Mesothelial cell of epicardium (in vitro differentiated cells): ENCODE measurements around the gene NR0B2. TPM values are rescaled to one million over a fixed set of nuclear protein-coding genes. Genes with fewer than 3 reads are reported as not detected.
A peak's percentile ranks its signal among the peaks of the same experiment; 100 is the strongest.
"Not testable (repeated sequence)": the region's sequence is repeated elsewhere in the genome, so short reads cannot be mapped to it uniquely, and the experiment has no call there.

Experiments
- DNase-seq, 2 experiments: peaks; one replicate each; pipeline ENCODE4 v3.0.0; 2021; ENCODE audit warnings: low spot score in 2 of 2; ENCODE audit not compliant: unreplicated experiment in 2 of 2
- H3K27ac Mint-ChIP-seq: 2 replicates; pipeline ENCODE4 v1.8.0; 2021; ENCODE audit warnings: mixed read lengths
- H3K27me3 Mint-ChIP-seq: 2 replicates; pipeline ENCODE4 v1.8.0; 2021; ENCODE audit warnings: low read depth, mixed read lengths
- H3K36me3 Mint-ChIP-seq: 2 replicates; pipeline ENCODE4 v1.8.0; 2021; ENCODE audit warnings: mixed read lengths
- H3K4me1 Mint-ChIP-seq: 2 replicates; pipeline ENCODE4 v1.8.0; 2021; ENCODE audit warnings: mixed read lengths
- H3K4me3 Mint-ChIP-seq: 2 replicates; pipeline ENCODE4 v1.8.0; 2021; ENCODE audit warnings: mild to moderate bottlenecking, moderate library complexity, mixed read lengths
- H3K9me3 Mint-ChIP-seq: 2 replicates; pipeline ENCODE4 v1.8.0; 2021; ENCODE audit warnings: mixed read lengths
- CTCF ChIP-seq: fragments of 200-600 bp; sonication (generic); IDR thresholded peaks from one replicate; pipeline ENCODE4 v1.5.0; 2021; ENCODE audit warnings: antibody characterized with exemption; ENCODE audit not compliant: unreplicated experiment
- total RNA-seq: library from RNA; stranded (reverse); gene quantifications from 3 replicates; pipeline ENCODE4 v1.2.1, GENCODE V29; 2021

Gene NR0B2
- total RNA-seq, 1 donor from 2014 or later = not detected

- H3K27me3 Mint-ChIP-seq = no peaks in the 10 kb centered on the region
- DNase-seq = no peak
- H3K36me3 Mint-ChIP-seq = peaks cover 6% of the 10 kb centered on the region
- H3K9me3 Mint-ChIP-seq = no peaks in the 10 kb centered on the region
- TF ChIP-seq CTCF = no peak
- no peak overlapping the region for H3K4me3 Mint-ChIP-seq
- no peak overlapping the region for H3K27ac Mint-ChIP-seq
- H3K4me1 Mint-ChIP-seq = no peaks in the 10 kb centered on the region
These were observed 38.9 kb downstream of the NR0B2 start for GRCh38 chr1:26874896-26875295.

- not testable (repeated sequence) for H3K4me3 Mint-ChIP-seq, H3K9me3 Mint-ChIP-seq, H3K27ac Mint-ChIP-seq, H3K36me3 Mint-ChIP-seq, H3K4me1 Mint-ChIP-seq, H3K27me3 Mint-ChIP-seq, DNase-seq
These were observed 40.7 kb downstream of the NR0B2 start for GRCh38 chr1:26873097-26873496.

- Mint-ChIP-seq H3K4me3 (peak overlapping the region; percentile 85), H3K9me3 (no peaks in the 10 kb centered on the region)
These were observed 48.9 kb downstream of the NR0B2 start for GRCh38 chr1:26864610-26865480.

GRCh38 chr1:26863685-26864077 lies 50.1 kb downstream of the NR0B2 start:
- Mint-ChIP-seq H3K4me1 (peaks cover 23% of the 10 kb centered on the region), H3K27ac (no peak overlapping the region), H3K4me3 (peak overlapping the region; percentile 85), H3K27me3 (no peaks in the 10 kb centered on the region), H3K9me3 (no peaks in the 10 kb centered on the region), H3K36me3 (no peaks in the 10 kb centered on the region)
- no peak for DNase-seq
- TF ChIP-seq CTCF = no peak

More at GRCh38 chr1:26864610-26865480, 48.9 kb downstream of the NR0B2 start:
- no peak for TF ChIP-seq CTCF
- peak; percentile 91 to 97 for DNase-seq
- Mint-ChIP-seq H3K27me3 (no peaks in the 10 kb centered on the region), H3K27ac (peak overlapping the region; percentile 97), H3K36me3 (no peaks in the 10 kb centered on the region), H3K4me1 (peaks cover 23% of the 10 kb centered on the region)

GRCh38 chr1:26862781-26863684 lies 50.7 kb downstream of the NR0B2 start, which contains the start of gene SFN:
Gene SFN (plus strand): TSS chr1:26863149. CDS start chr1:26863213, 64 bp downstream.
- peaks cover 23% of the 10 kb centered on the region for H3K4me1 Mint-ChIP-seq
- no peaks in the 10 kb centered on the region for H3K27me3 Mint-ChIP-seq
- no peaks in the 10 kb centered on the region for H3K9me3 Mint-ChIP-seq
- H3K4me3 Mint-ChIP-seq = peak within 1 kb of the TSS; percentile 85
- H3K27ac Mint-ChIP-seq = peak within 1 kb of the TSS; percentile 48
- DNase-seq = peak in 1 of 2 experiments; percentile 53
- no peaks in the 10 kb centered on the region for H3K36me3 Mint-ChIP-seq
- peak; percentile 18 for TF ChIP-seq CTCF
